Kidney epithelial cell (primary cell): ENCODE data around the gene CCDC197. TPM values are rescaled to one million over a fixed set of nuclear protein-coding genes. Genes with fewer than 3 reads are reported as not detected.

Source experiments
- DNase-seq: peaks from one replicate; pipeline ENCODE4 v3.0.0-alpha.2; 2010; ENCODE audit warnings: low read depth
- H3K27me3 ChIP-seq: 2 replicates; pipeline ENCODE4 v1.6.0; 2011; ENCODE audit warnings: low read length; ENCODE audit not compliant: control insufficient read depth, insufficient read depth
- H3K36me3 ChIP-seq: 2 replicates; pipeline ENCODE4 v1.5.1; 2011; ENCODE audit warnings: low read length; ENCODE audit not compliant: control insufficient read depth, insufficient read depth
- H3K4me3 ChIP-seq: 2 replicates; pipeline ENCODE4 v1.5.1; 2011; ENCODE audit warnings: low read depth, mild to moderate bottlenecking, control low read depth, low read length
- CTCF ChIP-seq: IDR thresholded peaks from 2 replicates; pipeline ENCODE4 v1.5.1; 2011; ENCODE audit warnings: mild to moderate bottlenecking, moderate library complexity, low read length, control low read depth, inconsistent platforms; ENCODE audit not compliant: insufficient read depth, poor library complexity, severe bottlenecking
- total RNA-seq: library from RNA; depleted of rRNA; stranded (reverse); fragments of >200 nt; gene quantifications from 2 replicates; pipeline ENCODE4 v1.2.3, GENCODE V29; 2015

The CCDC197 gene
- total RNA-seq, 1 donor from 2014 or later: not detected

DNA sequence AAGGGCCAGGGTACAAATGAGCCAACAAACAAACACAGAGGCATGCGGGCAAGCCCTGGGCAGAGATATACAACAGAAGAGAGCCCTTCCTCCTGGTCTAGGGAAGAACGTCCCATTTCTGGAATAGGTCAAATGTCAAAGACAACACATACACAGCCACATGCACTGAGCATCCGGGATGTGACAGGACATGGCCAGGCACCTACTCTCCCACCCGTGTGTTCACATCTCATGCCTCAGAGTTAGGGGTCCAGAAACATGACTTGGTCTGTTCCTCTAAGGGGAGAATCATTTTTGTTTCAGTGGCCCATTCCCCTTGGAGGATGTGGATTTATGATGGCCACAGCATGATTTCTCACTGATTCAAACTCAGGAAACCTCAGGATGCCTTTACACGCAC, 19.9 kb upstream of the CCDC197 start:
- DNase-seq: no peak
- no peak for TF ChIP-seq CTCF
- no peak overlapping the region for H3K4me3 ChIP-seq

DNA sequence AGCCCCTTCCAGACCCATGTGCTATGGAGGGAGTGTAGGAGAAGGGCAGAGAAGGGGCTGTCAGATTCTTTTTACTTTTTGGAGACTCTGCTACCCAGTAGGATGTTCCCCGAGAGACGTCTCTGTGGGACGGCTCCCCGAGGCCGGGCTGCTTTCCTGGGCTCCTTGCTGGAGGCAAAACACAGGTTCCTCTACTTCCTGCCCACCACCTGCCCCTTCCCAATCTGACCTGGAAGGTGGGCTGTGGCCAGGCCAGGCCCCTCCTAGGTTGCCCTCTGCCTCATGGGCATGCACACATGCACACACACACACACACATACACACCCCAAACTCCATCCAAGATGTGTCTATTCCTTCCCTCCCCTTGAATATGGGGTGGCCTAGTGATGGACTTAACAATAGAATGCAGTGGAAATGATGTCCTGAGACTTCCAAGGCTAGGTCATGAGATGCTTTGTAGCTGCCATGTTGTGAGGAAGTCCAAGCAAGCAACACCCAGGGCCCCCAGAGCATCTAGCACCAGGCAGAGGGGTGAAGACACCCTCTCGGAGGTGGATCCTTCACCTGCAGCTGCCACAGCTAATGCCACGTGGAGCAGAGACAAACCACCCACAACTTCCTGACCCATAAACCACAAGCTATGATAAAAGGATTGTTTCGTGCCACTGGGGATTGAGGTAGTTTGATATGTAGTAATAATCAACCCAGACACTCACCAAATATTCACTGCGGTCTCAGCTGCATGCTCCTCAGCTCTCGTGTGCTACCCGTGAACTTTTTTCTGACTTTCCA, 19.1 kb upstream of the CCDC197 start:
- Histone ChIP-seq H3K27me3 (peaks cover 6% of the 10 kb centered on the region), H3K36me3 (no peaks in the 10 kb centered on the region), H3K4me3 (no peak overlapping the region)
- TF ChIP-seq CTCF: no peak
- no peak for DNase-seq

More for the DNA sequence above, 19.9 kb upstream of the CCDC197 start:
- no peaks in the 10 kb centered on the region for H3K36me3 ChIP-seq
- H3K27me3 ChIP-seq: peaks cover 6% of the 10 kb centered on the region

DNA sequence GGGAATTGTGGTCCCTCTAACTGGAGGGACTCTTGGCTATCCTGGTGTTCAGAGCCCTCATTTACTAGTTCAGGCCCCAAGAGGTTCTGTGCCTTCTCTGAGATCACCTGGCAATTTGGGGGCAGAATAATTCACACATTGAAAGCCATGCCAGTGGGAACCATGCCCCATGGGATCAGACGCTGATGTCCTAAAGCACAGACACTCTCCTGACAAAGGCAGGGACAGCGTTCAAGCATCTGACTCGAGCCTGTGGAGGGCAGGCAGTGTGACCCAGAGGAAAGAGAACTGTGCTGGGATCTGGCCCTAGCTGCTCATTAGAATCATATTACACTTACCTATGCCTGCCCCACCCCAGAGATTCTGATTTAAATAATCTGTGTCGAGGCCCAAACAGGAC, 18.4 kb upstream of the CCDC197 start:
- Histone ChIP-seq H3K27me3 (peaks cover 6% of the 10 kb centered on the region), H3K4me3 (no peak overlapping the region), H3K36me3 (no peaks in the 10 kb centered on the region)
- no peak for TF ChIP-seq CTCF
- DNase-seq: no peak

DNA sequence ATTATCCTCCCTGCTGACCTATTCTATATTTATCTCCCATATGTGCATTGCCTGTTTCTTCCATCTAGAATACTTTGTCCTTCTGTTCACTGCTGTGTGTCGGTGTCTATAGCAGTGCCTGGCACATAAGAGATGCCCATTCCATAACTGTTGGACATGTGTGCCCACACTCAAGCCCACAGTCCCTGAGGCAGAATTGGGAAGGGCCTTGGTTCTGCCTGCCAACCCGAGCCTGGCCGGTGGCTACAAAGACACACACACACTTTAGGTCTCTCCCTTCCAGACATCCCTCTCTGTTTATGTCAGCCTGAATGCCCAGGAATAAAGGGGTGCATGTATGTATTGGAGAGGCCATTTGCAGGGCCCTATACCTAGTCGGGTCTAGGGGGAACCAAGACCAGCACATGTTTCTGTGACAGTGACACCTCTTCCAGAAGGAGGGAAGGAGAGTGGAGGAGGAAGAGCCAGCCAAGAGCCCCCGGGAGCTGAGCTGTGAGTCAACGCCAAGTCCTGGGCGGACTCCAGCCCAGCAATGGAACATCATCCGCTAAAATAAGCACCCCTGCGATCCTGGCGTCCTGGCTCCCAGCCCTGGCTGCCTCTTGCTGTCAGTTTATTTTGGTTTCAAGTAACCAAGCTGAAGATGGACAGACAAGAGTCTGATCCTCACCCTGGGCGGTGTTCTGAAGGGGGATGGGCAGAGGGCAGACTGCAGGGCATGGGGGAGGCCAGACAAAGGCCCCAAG, 16.5 kb upstream of the CCDC197 start:
- no peak for TF ChIP-seq CTCF
- H3K36me3 ChIP-seq: no peaks in the 10 kb centered on the region
- no peak for DNase-seq
- no peak overlapping the region for H3K4me3 ChIP-seq
- peaks cover 6% of the 10 kb centered on the region for H3K27me3 ChIP-seq

- no peak for DNase-seq
- Histone ChIP-seq H3K36me3 (no peaks in the 10 kb centered on the region), H3K4me3 (no peak overlapping the region), H3K27me3 (peaks cover 6% of the 10 kb centered on the region)
- TF ChIP-seq CTCF: no peak
Observed at GRCh38 chr14:93981316-93982229, 15.5 kb upstream of the CCDC197 start.
